GM23248 (cell line): Measurements from ENCODE around the gene UQCRH. TPM values are rescaled to one million over a fixed set of nuclear protein-coding genes. Genes with fewer than 3 reads are reported as not detected.
"Not testable (repeated sequence)": the region's sequence is repeated elsewhere in the genome, so short reads cannot be mapped to it uniquely, and the experiment has no call there.

ENCODE experiments used
- DNase-seq: peaks from one replicate; pipeline ENCODE4 v3.0.0-alpha.2; 2015
- H2AFZ ChIP-seq: fragments of 200-600 bp; sonication (generic); 2 replicates; pipeline ENCODE4 v1.6.1; 2016; ENCODE audit warnings: antibody characterized with exemption
- H3F3A ChIP-seq: fragments of 200-600 bp; sonication (generic); 2 replicates; pipeline ENCODE4 v1.6.1; 2016; ENCODE audit warnings: mild to moderate bottlenecking, antibody characterized with exemption, mixed run types; ENCODE audit not compliant: insufficient read depth
- H3K27ac ChIP-seq: fragments of 200-600 bp; sonication (generic); 2 replicates; pipeline ENCODE4 v1.5.1; 2016; ENCODE audit warnings: mild to moderate bottlenecking
- H3K27me3 ChIP-seq: fragments of 200-600 bp; sonication (generic); replicated peaks from 2 replicates; pipeline ENCODE4 v1.6.1; 2016; ENCODE audit warnings: mild to moderate bottlenecking; ENCODE audit not compliant: insufficient read depth
- H3K36me3 ChIP-seq: fragments of 200-600 bp; sonication (generic); 2 replicates; pipeline ENCODE4 v1.6.1; 2016; ENCODE audit warnings: low read depth, mild to moderate bottlenecking
- H3K4me1 ChIP-seq: fragments of 200-600 bp; sonication (generic); 2 replicates; pipeline ENCODE4 v1.6.1; 2016; ENCODE audit warnings: mild to moderate bottlenecking; ENCODE audit not compliant: insufficient read depth
- H3K4me2 ChIP-seq: fragments of 200-600 bp; sonication (generic); one replicate; pipeline ENCODE4 v1.6.1; 2016; ENCODE audit warnings: mild to moderate bottlenecking; ENCODE audit not compliant: unreplicated experiment
- H3K4me3 ChIP-seq: fragments of 200-600 bp; sonication (generic); 2 replicates; pipeline ENCODE4 v1.5.1; 2016; ENCODE audit warnings: mild to moderate bottlenecking
- H3K79me2 ChIP-seq: fragments of 200-600 bp; sonication (generic); 2 replicates; pipeline ENCODE4 v1.6.1; 2016; ENCODE audit warnings: mild to moderate bottlenecking; ENCODE audit not compliant: insufficient read depth
- H3K9ac ChIP-seq: fragments of 200-600 bp; sonication (generic); 2 replicates; pipeline ENCODE4 v1.6.1; 2016; ENCODE audit warnings: mild to moderate bottlenecking
- H3K9me2 ChIP-seq: fragments of 200-600 bp; sonication (generic); 2 replicates; pipeline ENCODE4 v1.6.1; 2016; ENCODE audit warnings: mixed run types, mild to moderate bottlenecking, moderate library complexity; ENCODE audit not compliant: insufficient read depth
- H3K9me3 ChIP-seq: fragments of 200-600 bp; sonication (generic); one replicate; pipeline ENCODE4 v1.6.1; 2017; ENCODE audit warnings: low read depth
- H4K20me1 ChIP-seq: fragments of 200-600 bp; sonication (generic); 2 replicates; pipeline ENCODE4 v1.6.0; 2016; ENCODE audit not compliant: insufficient read depth
- EZH2 ChIP-seq: fragments of 200-600 bp; sonication (generic); IDR thresholded peaks from 2 replicates; pipeline ENCODE4 v1.6.1; 2018; ENCODE audit warnings: antibody characterized with exemption, mild to moderate bottlenecking; ENCODE audit not compliant: insufficient read depth, poor library complexity, severe bottlenecking
- EZH2phosphoT487 ChIP-seq: fragments of 200-600 bp; sonication (generic); IDR thresholded peaks from 2 replicates; pipeline ENCODE4 v1.6.1; 2018; ENCODE audit warnings: antibody characterized with exemption, moderate library complexity, mild to moderate bottlenecking, low read depth; ENCODE audit not compliant: insufficient read depth
- WGBS, 2 experiments: methylation state at CpG; one replicate each; pipeline ENCODE4 v1.1.6; 2015 to 2017; ENCODE audit warnings: low lambda C conversion rate in 2 of 2, low coverage in 1 of 2; ENCODE audit errors: missing lambda C conversion rate in 2 of 2; 5-methylcytosine and 5-hydroxymethylcytosine counted together
- in situ Hi-C: fragments of 300-500 bp; cut with MboI; formaldehyde crosslinking; loops from 2 replicates; pipeline ENCODE4 v1.15.0; 2020
- polyA plus RNA-seq: library from polyadenylated mRNA; unstranded; fragments of >200 nt; fragmentation: Nextera tagmentation; extraction: Ambion mirVana; gene quantifications from 2 replicates; pipeline ENCODE4 v1.2.1, GENCODE V29; 2016
- total RNA-seq: library from RNA; depleted of rRNA; stranded (reverse); fragments of >200 nt; shearing (Covaris generic); gene quantifications from 2 replicates; pipeline ENCODE4 v1.2.3, GENCODE V29; 2014

UQCRH gene
- total and polyA plus RNA-seq, 2 experiments from 2014 or later = 237 to 334 TPM

- peaks cover 5% of the 10 kb centered on the region for H3F3A ChIP-seq
- no peak overlapping the region for H3K9ac ChIP-seq
- no peak overlapping the region for H2AFZ ChIP-seq
- DNase-seq = peak; percentile 61
- peaks cover 15% of the 10 kb centered on the region for H3K79me2 ChIP-seq
- H3K27me3 ChIP-seq = no peaks in the 10 kb centered on the region
- no peak overlapping the region for H3K4me3 ChIP-seq
- peak overlapping the region; percentile 42 for H3K27ac ChIP-seq
- H3K9me2 ChIP-seq = no peaks in the 10 kb centered on the region
- in situ Hi-C loops = no loop called here
- no peak overlapping the region for H3K4me2 ChIP-seq
- no peaks in the 10 kb centered on the region for H4K20me1 ChIP-seq
- 0 out of 2 replicates have a peak, but pooled peaks cover 4% of the 10 kb centered on the region for H3K4me1 ChIP-seq
- TF ChIP-seq EZH2 (no peak), EZH2phosphoT487 (no peak)
- peaks cover 36% of the 10 kb centered on the region for H3K36me3 ChIP-seq
- H3K9me3 ChIP-seq = no peaks in the 10 kb centered on the region
- WGBS, 2 experiments = 75 to 80% methylated on average over 3 of the region's 3 CpGs
These were observed 12.3 kb downstream of the UQCRH start for GRCh38 chr1:46315669-46316403.

- Histone ChIP-seq H2AFZ (no peak overlapping the region), H3K4me1 (0 out of 2 replicates have a peak, but pooled peaks cover 4% of the 10 kb centered on the region), H3K79me2 (peaks cover 5% of the 10 kb centered on the region), H4K20me1 (no peaks in the 10 kb centered on the region), H3K9me3 (no peaks in the 10 kb centered on the region), H3K27me3 (no peaks in the 10 kb centered on the region), H3K9me2 (no peaks in the 10 kb centered on the region), H3K36me3 (peaks cover 22% of the 10 kb centered on the region), H3F3A (peaks cover 5% of the 10 kb centered on the region), H3K27ac (no peak overlapping the region), H3K4me3 (no peak overlapping the region), H3K4me2 (no peak overlapping the region), H3K9ac (no peak overlapping the region)
- TF ChIP-seq EZH2phosphoT487 (no peak), EZH2 (no peak)
- DNase-seq = no peak
- WGBS, 2 experiments = 95 to 100% methylated on average over 1 of the region's 1 CpG
- in situ Hi-C loops = no loop called here
These were observed 13.8 kb downstream of the UQCRH start for GRCh38 chr1:46317323-46317722.

- WGBS, 2 experiments = 96 to 98% methylated on average over 6 of the region's 6 CpGs
- DNase-seq, H3K9me3 ChIP-seq, H3K4me2 ChIP-seq, H3K36me3 ChIP-seq, H3K79me2 ChIP-seq, H3K9me2 ChIP-seq, H3K27me3 ChIP-seq, H3K4me1 ChIP-seq, H3F3A ChIP-seq, H3K9ac ChIP-seq, H3K27ac ChIP-seq, H2AFZ ChIP-seq, H4K20me1 ChIP-seq, in situ Hi-C loops, H3K4me3 ChIP-seq: not testable (repeated sequence)
These were observed 15.8 kb downstream of the UQCRH start for GRCh38 chr1:46319301-46319700.

GRCh38 chr1:46319960-46320914 is 16.7 kb downstream of the UQCRH start:
- DNase-seq, H3K27me3 ChIP-seq, H3K79me2 ChIP-seq, H3K9me3 ChIP-seq, H3K36me3 ChIP-seq, H3K4me3 ChIP-seq, H3K9me2 ChIP-seq, H3F3A ChIP-seq, H2AFZ ChIP-seq, H3K27ac ChIP-seq, H3K4me1 ChIP-seq, H3K9ac ChIP-seq, in situ Hi-C loops, H3K4me2 ChIP-seq, H4K20me1 ChIP-seq: not testable (repeated sequence)
- WGBS, 2 experiments = 74 to 75% methylated on average over 13 of the region's 13 CpGs

- H3K27me3 ChIP-seq, H3K27ac ChIP-seq, H3K4me3 ChIP-seq, in situ Hi-C loops, H3K36me3 ChIP-seq, H2AFZ ChIP-seq, H3K4me1 ChIP-seq, H3K4me2 ChIP-seq, H4K20me1 ChIP-seq, H3K9ac ChIP-seq, DNase-seq, H3K79me2 ChIP-seq, H3F3A ChIP-seq, H3K9me3 ChIP-seq, H3K9me2 ChIP-seq: not testable (repeated sequence)
- 83 to 87% methylated on average over 6 of the region's 6 CpGs for WGBS, 2 experiments
These were observed 18.7 kb downstream of the UQCRH start for GRCh38 chr1:46322191-46322590.

GRCh38 chr1:46325285-46326076 is 22.0 kb downstream of the UQCRH start:
- H2AFZ ChIP-seq, H3K27me3 ChIP-seq, H3K4me2 ChIP-seq, H4K20me1 ChIP-seq, H3K4me1 ChIP-seq, DNase-seq, H3K36me3 ChIP-seq, in situ Hi-C loops, H3K9me2 ChIP-seq, H3K79me2 ChIP-seq, H3K27ac ChIP-seq, H3K9me3 ChIP-seq, H3K4me3 ChIP-seq, H3K9ac ChIP-seq, H3F3A ChIP-seq: not testable (repeated sequence)
- 85 to 86% methylated on average over 11 of the region's 11 CpGs for WGBS, 2 experiments
